ENCODE results near the gene FCHSD2. TPM values are rescaled to one million over a fixed set of nuclear protein-coding genes. Genes with fewer than 3 reads are reported as not detected.

Gene FCHSD2
- total and polyA plus RNA-seq, 2 donors (not counting 1 experiment from before 2014, with no cell fraction given): 19.5 to 40.6 TPM

DNA sequence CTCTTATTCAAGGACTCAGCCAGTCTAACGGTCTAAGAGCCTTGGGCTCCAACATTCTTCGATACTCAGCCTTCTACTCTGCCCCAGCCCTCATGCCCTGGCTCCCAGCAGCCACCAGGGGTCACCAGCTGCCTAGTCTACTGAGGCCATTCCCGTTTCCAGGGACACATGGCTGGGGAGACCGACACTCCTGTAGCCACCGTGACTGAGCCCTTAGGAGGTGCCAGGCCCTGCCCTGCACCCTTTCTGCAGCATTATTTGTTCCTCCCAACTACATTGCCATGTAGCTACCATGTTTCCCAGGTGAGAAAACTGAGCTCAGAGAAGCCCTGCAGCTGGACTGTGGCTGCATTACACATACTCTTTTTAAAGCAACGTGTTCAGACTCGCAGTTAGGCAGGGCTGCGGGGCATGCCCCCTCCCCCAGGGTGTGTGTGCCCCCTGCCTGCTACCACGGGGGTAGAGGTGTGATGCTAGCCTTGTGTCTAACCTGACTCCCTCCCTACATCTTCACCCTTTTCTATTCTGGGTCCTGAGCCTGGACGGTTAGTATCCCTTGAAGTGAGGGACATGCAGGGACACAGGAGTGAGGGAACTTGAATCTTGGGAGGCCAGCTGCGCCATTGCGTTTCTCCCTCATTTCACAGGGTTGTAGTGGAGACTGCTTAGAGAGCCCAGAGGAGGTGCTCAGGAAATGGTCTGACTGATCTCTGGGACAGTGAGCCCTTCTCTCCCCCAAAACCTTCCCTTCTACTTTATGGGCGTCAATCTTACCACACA lies 310.4 kb downstream of the FCHSD2 start:
- H3K4me2 ChIP-seq (ENCODE audit: extremely low read depth, insufficient read depth, low read length): no peak overlapping the region
- H3K27ac ChIP-seq (ENCODE audit: insufficient read depth, low read length): no peak overlapping the region
- H3K9ac ChIP-seq (ENCODE audit: insufficient read depth, low read length): no peak overlapping the region
- no peaks in the 10 kb centered on the region for H3K36me3 ChIP-seq (ENCODE audit: control insufficient read depth, insufficient read depth, low read length)
- H3K79me2 ChIP-seq (ENCODE audit: control insufficient read depth, insufficient read depth, low read length): no peaks in the 10 kb centered on the region
- H3K27me3 ChIP-seq (ENCODE audit: control insufficient read depth, insufficient read depth, low read length): no peaks in the 10 kb centered on the region
- H4K20me1 ChIP-seq (ENCODE audit: control insufficient read depth, extremely low read depth, insufficient read depth, low read length): no peaks in the 10 kb centered on the region
- H3K9me3 ChIP-seq (ENCODE audit: control insufficient read depth, insufficient read depth, low read depth, low read length): no peaks in the 10 kb centered on the region
- TF ChIP-seq, protein P1, sequence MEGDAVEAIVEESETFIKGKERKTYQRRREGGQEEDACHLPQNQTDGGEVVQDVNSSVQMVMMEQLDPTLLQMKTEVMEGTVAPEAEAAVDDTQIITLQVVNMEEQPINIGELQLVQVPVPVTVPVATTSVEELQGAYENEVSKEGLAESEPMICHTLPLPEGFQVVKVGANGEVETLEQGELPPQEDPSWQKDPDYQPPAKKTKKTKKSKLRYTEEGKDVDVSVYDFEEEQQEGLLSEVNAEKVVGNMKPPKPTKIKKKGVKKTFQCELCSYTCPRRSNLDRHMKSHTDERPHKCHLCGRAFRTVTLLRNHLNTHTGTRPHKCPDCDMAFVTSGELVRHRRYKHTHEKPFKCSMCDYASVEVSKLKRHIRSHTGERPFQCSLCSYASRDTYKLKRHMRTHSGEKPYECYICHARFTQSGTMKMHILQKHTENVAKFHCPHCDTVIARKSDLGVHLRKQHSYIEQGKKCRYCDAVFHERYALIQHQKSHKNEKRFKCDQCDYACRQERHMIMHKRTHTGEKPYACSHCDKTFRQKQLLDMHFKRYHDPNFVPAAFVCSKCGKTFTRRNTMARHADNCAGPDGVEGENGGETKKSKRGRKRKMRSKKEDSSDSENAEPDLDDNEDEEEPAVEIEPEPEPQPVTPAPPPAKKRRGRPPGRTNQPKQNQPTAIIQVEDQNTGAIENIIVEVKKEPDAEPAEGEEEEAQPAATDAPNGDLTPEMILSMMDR (conservative IDR thresholded peaks at IDR 0.05 in 1 of 2, IDR thresholded peaks at IDR 0.05 in 1 of 2; ENCODE audit: low read depth in 1 of 2, low read length in 2 of 2): peak; percentile 97
- TF ChIP-seq EZH2 (IDR thresholded peaks at IDR 0.05; ENCODE audit: low read length, missing control alignments): no peak
- H3K4me1 ChIP-seq (ENCODE audit: control insufficient read depth, extremely low read depth, insufficient read depth, low read length): peaks cover 24% of the 10 kb centered on the region
- no peak overlapping the region for H3K4me3 ChIP-seq (replicated peaks in 1 of 4; ENCODE audit: control extremely low read depth in 1 of 4, insufficient read depth in 1 of 4, low read depth in 3 of 4, low read length in 4 of 4)
- peak; percentile 54 to 77 for DNase-seq (ENCODE audit: low read depth in 2 of 2)
- no peak overlapping the region for H2AFZ ChIP-seq (ENCODE audit: low read length)

DNA sequence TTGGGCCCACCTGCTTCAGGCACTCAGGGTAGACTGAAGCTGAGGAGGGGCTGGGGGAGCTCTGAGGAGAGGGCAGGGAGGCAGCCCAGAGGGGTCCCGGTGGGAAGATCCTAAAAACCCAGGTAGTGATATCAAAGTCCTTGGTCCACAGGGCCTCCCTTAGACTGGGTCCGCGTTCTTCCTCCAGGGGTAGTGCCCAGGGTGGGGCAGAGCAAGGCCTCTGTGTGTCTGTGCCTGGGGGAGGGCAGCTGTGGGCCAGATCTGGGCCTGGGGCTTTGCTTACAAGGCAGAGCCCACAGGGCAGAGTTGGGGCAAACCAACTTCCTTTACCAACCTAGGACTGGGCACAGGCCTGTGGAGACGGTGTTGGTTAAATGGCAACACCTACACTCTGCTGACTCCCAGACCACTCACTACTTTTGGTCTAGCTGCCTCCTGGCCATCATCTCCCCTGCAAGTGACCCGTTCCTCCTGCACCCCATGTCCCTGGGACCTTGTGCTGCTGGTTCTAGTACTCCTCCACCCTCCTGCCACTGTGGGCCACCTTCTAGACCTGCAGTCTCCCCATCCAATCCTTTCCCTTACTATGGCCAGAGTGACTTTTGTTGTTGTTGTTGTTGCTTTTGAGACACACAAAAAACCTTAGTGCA lies 312.1 kb downstream of the FCHSD2 start:
- Histone ChIP-seq H3K4me3 (replicated peaks in 1 of 4; ENCODE audit: control extremely low read depth in 1 of 4, insufficient read depth in 1 of 4, low read depth in 3 of 4, low read length in 4 of 4) (no peak overlapping the region), H3K4me2 (ENCODE audit: extremely low read depth, insufficient read depth, low read length) (no peak overlapping the region), H3K9me3 (ENCODE audit: control insufficient read depth, insufficient read depth, low read depth, low read length) (no peaks in the 10 kb centered on the region), H3K36me3 (ENCODE audit: control insufficient read depth, insufficient read depth, low read length) (no peaks in the 10 kb centered on the region), H3K4me1 (ENCODE audit: control insufficient read depth, extremely low read depth, insufficient read depth, low read length) (peaks cover 15% of the 10 kb centered on the region), H2AFZ (ENCODE audit: low read length) (no peak overlapping the region), H3K9ac (ENCODE audit: insufficient read depth, low read length) (no peak overlapping the region), H4K20me1 (ENCODE audit: control insufficient read depth, extremely low read depth, insufficient read depth, low read length) (no peaks in the 10 kb centered on the region), H3K79me2 (ENCODE audit: control insufficient read depth, insufficient read depth, low read length) (no peaks in the 10 kb centered on the region), H3K27ac (ENCODE audit: insufficient read depth, low read length) (no peak overlapping the region), H3K27me3 (ENCODE audit: control insufficient read depth, insufficient read depth, low read length) (no peaks in the 10 kb centered on the region)
- DNase-seq (ENCODE audit: low read depth in 2 of 2): no peak
- TF ChIP-seq EZH2 (IDR thresholded peaks at IDR 0.05; ENCODE audit: low read length, missing control alignments): no peak
- TF ChIP-seq, protein P1 (conservative IDR thresholded peaks at IDR 0.05 in 1 of 2, IDR thresholded peaks at IDR 0.05 in 1 of 2; ENCODE audit: low read depth in 1 of 2, low read length in 2 of 2): no peak

DNA sequence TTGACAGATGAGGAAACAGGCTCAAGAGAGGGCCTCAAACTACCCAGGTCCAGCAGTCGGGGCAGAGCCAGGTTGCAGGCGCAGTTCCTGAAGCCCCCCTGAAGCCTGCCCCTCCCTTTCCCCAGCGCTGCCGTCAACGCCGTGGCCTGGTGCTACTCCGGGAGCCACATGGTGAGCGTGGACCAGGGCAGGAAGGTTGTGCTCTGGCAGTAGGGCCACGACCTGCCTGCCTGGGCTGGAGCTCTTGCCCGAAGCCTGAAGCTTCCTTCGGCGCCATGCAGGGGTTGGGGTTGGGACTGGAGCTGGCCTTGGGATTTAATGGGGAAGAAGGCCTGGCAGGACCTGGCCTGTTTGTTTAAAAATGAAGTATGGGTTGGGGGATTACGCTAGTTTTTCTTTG lies 312.9 kb downstream of the FCHSD2 start:
- no peak overlapping the region for H2AFZ ChIP-seq (ENCODE audit: low read length)
- H3K9ac ChIP-seq (ENCODE audit: insufficient read depth, low read length): no peak overlapping the region
- DNase-seq (ENCODE audit: low read depth in 2 of 2): no peak
- no peaks in the 10 kb centered on the region for H3K36me3 ChIP-seq (ENCODE audit: control insufficient read depth, insufficient read depth, low read length)
- TF ChIP-seq, protein P1 (conservative IDR thresholded peaks at IDR 0.05 in 1 of 2, IDR thresholded peaks at IDR 0.05 in 1 of 2; ENCODE audit: low read depth in 1 of 2, low read length in 2 of 2): no peak
- no peak for TF ChIP-seq EZH2 (IDR thresholded peaks at IDR 0.05; ENCODE audit: low read length, missing control alignments)
- H3K4me2 ChIP-seq (ENCODE audit: extremely low read depth, insufficient read depth, low read length): no peak overlapping the region
- peaks cover 10% of the 10 kb centered on the region for H3K4me1 ChIP-seq (ENCODE audit: control insufficient read depth, extremely low read depth, insufficient read depth, low read length)
- no peak overlapping the region for H3K27ac ChIP-seq (ENCODE audit: insufficient read depth, low read length)
- no peaks in the 10 kb centered on the region for H3K9me3 ChIP-seq (ENCODE audit: control insufficient read depth, insufficient read depth, low read depth, low read length)
- H4K20me1 ChIP-seq (ENCODE audit: control insufficient read depth, extremely low read depth, insufficient read depth, low read length): no peaks in the 10 kb centered on the region
- H3K4me3 ChIP-seq (replicated peaks in 1 of 4; ENCODE audit: control extremely low read depth in 1 of 4, insufficient read depth in 1 of 4, low read depth in 3 of 4, low read length in 4 of 4): no peak overlapping the region
- H3K79me2 ChIP-seq (ENCODE audit: control insufficient read depth, insufficient read depth, low read length): no peaks in the 10 kb centered on the region
- H3K27me3 ChIP-seq (ENCODE audit: control insufficient read depth, insufficient read depth, low read length): no peaks in the 10 kb centered on the region
